HCT116 (cell line): ENCODE data around the gene SPOCK3. TPM values are rescaled to one million over a fixed set of nuclear protein-coding genes. Genes with fewer than 3 reads are reported as not detected.

Experiments
- ATAC-seq: fragments of 200-7000 bp; cut with Tn5 transposase; 2 replicates; pipeline ENCODE4 v1.9.1; 2020; ENCODE audit warnings: mild to moderate bottlenecking, moderate library complexity
- BruUV-seq: library from RNA; stranded (reverse); fragments of 400-500 nt; replicated peaks from 2 replicates; lab custom pipeline; 2021; lab: Mats Ljungman, UMichigan
- CTCF ChIA-PET: fragments of 300-600 bp; sonication (Branson Sonifier 250); formaldehyde crosslinking; loops from one replicate; lab custom pipeline; 2021; ENCODE audit warnings: antibody characterized with exemption; lab: Charles Lee
- POLR2A ChIA-PET: fragments of 300-600, 350-600 bp; sonication (Branson Sonifier 250); formaldehyde crosslinking; loops from one replicate; lab custom pipeline; 2021; ENCODE audit warnings: antibody characterized with exemption; lab: Charles Lee
- RAD21 ChIA-PET, 2 experiments: fragments of 300-600 bp; sonication (Branson Sonifier 250); formaldehyde crosslinking; loops; one replicate each; lab custom pipeline; 2023; ENCODE audit warnings: low total read pairs in 2 of 2; ENCODE audit not compliant: uncharacterized antibody in 2 of 2, unreplicated experiment in 2 of 2, low non-redundant PET in 1 of 2; lab: Charles Lee
- DNase-seq: peaks from one replicate; pipeline ENCODE4 v3.0.0-alpha.2; 2010; ENCODE audit warnings: low read depth, low spot score
- H2AFZ ChIP-seq: fragments of 200-600 bp; shearing (Covaris generic), sonication (generic); 2 replicates; pipeline ENCODE4 v1.6.1; 2017; ENCODE audit warnings: low read depth, mixed run types, mixed read lengths, antibody characterized with exemption, low read length; ENCODE audit not compliant: poor library complexity, severe bottlenecking
- H3K27ac ChIP-seq: 2 replicates; pipeline ENCODE4 v1.5.1; 2012; ENCODE audit warnings: low read depth, low read length
- H3K27me3 ChIP-seq: fragments of 200-600 bp; sonication (generic); 2 replicates; pipeline ENCODE4 v1.6.1; 2016; ENCODE audit warnings: mixed run types, low read length, mixed read lengths; ENCODE audit not compliant: insufficient read depth
- H3K36me3 ChIP-seq, 2 experiments: fragments of 200-500 bp in 1 of 2; fragments of 200-600 bp in 1 of 2; sonication (Bioruptor generic) in 1 of 2; sonication (generic) in 1 of 2; 2 replicates each; pipeline versions ENCODE4 v1.5.1 to v1.6.1; 2014 to 2016; ENCODE audit warnings: low read length in 2 of 2, inconsistent platforms in 1 of 2, mixed read lengths in 1 of 2, mixed run types in 1 of 2; ENCODE audit not compliant: insufficient read depth in 2 of 2, control insufficient read depth in 1 of 2
- H3K4me1 ChIP-seq, 2 experiments: fragments of 200-600 bp in 1 of 2; sonication (generic) in 1 of 2; 2 replicates each; pipeline versions ENCODE4 v1.5.1 to v1.6.1; 2012 to 2017; ENCODE audit warnings: low read length in 2 of 2, inconsistent platforms in 1 of 2, mild to moderate bottlenecking in 1 of 2, mixed read lengths in 1 of 2, mixed run types in 1 of 2, moderate library complexity in 1 of 2; ENCODE audit not compliant: insufficient read depth in 2 of 2, control insufficient read depth in 1 of 2
- H3K4me2 ChIP-seq: fragments of 200-600 bp; sonication (generic); 2 replicates; pipeline ENCODE4 v1.6.1; 2017; ENCODE audit warnings: mixed run types, low read length, mixed read lengths
- H3K4me3 ChIP-seq, 2 experiments: fragments of 200-600 bp in 1 of 2; sonication (generic) in 1 of 2; replicated peaks in 1 of 2; 2 replicates each; pipeline ENCODE4 v1.5.1; 2011 to 2016; ENCODE audit warnings: low read length in 2 of 2, control low read depth in 1 of 2, low read depth in 1 of 2, mild to moderate bottlenecking in 1 of 2, mixed read lengths in 1 of 2, mixed run types in 1 of 2
- H3K79me2 ChIP-seq: fragments of 200-600 bp; sonication (generic); 2 replicates; pipeline ENCODE4 v1.6.1; 2017; ENCODE audit warnings: mild to moderate bottlenecking, mixed run types, low read length, moderate library complexity, mixed read lengths; ENCODE audit not compliant: insufficient read depth
- H3K9ac ChIP-seq: fragments of 200-600 bp; sonication (generic); 2 replicates; pipeline ENCODE4 v1.6.1; 2016; ENCODE audit warnings: low read length, mixed read lengths
- H3K9me2 ChIP-seq: fragments of 200-600 bp; sonication (generic), shearing (Covaris generic); 2 replicates; pipeline ENCODE4 v1.6.1; 2017; ENCODE audit warnings: mixed run types, mild to moderate bottlenecking, moderate library complexity; ENCODE audit not compliant: insufficient read depth
- H3K9me3 ChIP-seq, 2 experiments: fragments of 200-500 bp in 1 of 2; fragments of 200-600 bp in 1 of 2; sonication (Bioruptor generic) in 1 of 2; sonication (generic) in 1 of 2; 2 replicates each; pipeline ENCODE4 v1.6.1; 2014 to 2017; ENCODE audit warnings: low read length in 2 of 2, mixed read lengths in 2 of 2, inconsistent platforms in 1 of 2, low read depth in 1 of 2, mild to moderate bottlenecking in 1 of 2, mixed run types in 1 of 2, moderate library complexity in 1 of 2; ENCODE audit not compliant: control insufficient read depth in 1 of 2, insufficient read depth in 1 of 2
- H4K20me1 ChIP-seq: fragments of 200-600 bp; sonication (generic), shearing (Covaris generic); 2 replicates; pipeline ENCODE4 v1.6.1; 2017; ENCODE audit warnings: mixed run types, mild to moderate bottlenecking, moderate library complexity; ENCODE audit not compliant: insufficient read depth
- CBX3 ChIP-seq: IDR thresholded peaks from 2 replicates; pipeline ENCODE4 v1.6.1; 2012; ENCODE audit warnings: low read depth
- CTCF ChIP-seq, 3 experiments: fragments of 200-600 bp in 1 of 3; sonication (generic) in 1 of 3; IDR thresholded peaks in 2 of 3; conservative IDR thresholded peaks in 1 of 3; 2 replicates each; pipeline ENCODE4 v1.5.1; 2012 to 2017; ENCODE audit warnings: low read depth in 2 of 3, low read length in 2 of 3, antibody characterized with exemption in 1 of 3, borderline replicate concordance in 1 of 3, control low read depth in 1 of 3, mild to moderate bottlenecking in 1 of 3, mixed read lengths in 1 of 3, mixed run types in 1 of 3, moderate library complexity in 1 of 3; ENCODE audit not compliant: insufficient read depth in 1 of 3
- ELF1 ChIP-seq: IDR thresholded peaks from 2 replicates; pipeline ENCODE4 v1.6.1; 2012; ENCODE audit warnings: low read depth, borderline replicate concordance
- EZH2 ChIP-seq: fragments of 200-600 bp; sonication (generic); IDR thresholded peaks from 2 replicates; pipeline ENCODE4 v1.6.1; 2017; ENCODE audit warnings: antibody characterized with exemption, mixed run types
- JUND ChIP-seq: IDR thresholded peaks from 2 replicates; pipeline ENCODE4 v1.6.1; 2012
- MAX ChIP-seq: IDR thresholded peaks from 2 replicates; pipeline ENCODE4 v1.6.1; 2012
- POLR2A ChIP-seq: IDR thresholded peaks from 2 replicates; pipeline ENCODE4 v1.7.0; 2011; ENCODE audit warnings: borderline replicate concordance; ENCODE audit not compliant: insufficient read depth, insufficient read length; ENCODE audit errors: extremely low read depth
- REST ChIP-seq: IDR thresholded peaks from 2 replicates; pipeline ENCODE4 v1.6.1; 2012; ENCODE audit warnings: low read depth
- SIN3A ChIP-seq: IDR thresholded peaks from 2 replicates; pipeline ENCODE4 v1.6.1; 2012; ENCODE audit warnings: low read depth
- SRF ChIP-seq: IDR thresholded peaks from 2 replicates; pipeline ENCODE4 v1.6.1; 2012; ENCODE audit warnings: low read depth
- TCF7L2 ChIP-seq: IDR thresholded peaks from 2 replicates; pipeline ENCODE4 v1.7.0; 2011; ENCODE audit warnings: borderline replicate concordance, inconsistent platforms; ENCODE audit not compliant: insufficient read depth, insufficient read length; ENCODE audit errors: extremely low read depth
- ZFX ChIP-seq: fragments of 450-650 bp; IDR thresholded peaks from 2 replicates; pipeline ENCODE4 v1.6.1; 2017
- intact Hi-C: fragments of 100-400 bp; cut with micrococcal nuclease; formaldehyde crosslinking; loops from 2 replicates; pipeline ENCODE4 v1.10.0; 2022
- total RNA-seq: library from RNA; stranded (reverse); gene quantifications from one replicate; pipeline ENCODE4 v1.2.1, GENCODE V29; 2021; ENCODE audit not compliant: unreplicated experiment

Gene SPOCK3
- total RNA-seq, 1 experiment from 2014 or later: 1.7 TPM

GRCh38 chr4:167136270-167136669 is 98.0 kb downstream of the SPOCK3 start:
- Histone ChIP-seq H3K79me2 (no peaks in the 10 kb centered on the region), H2AFZ (no peak overlapping the region), H3K9ac (no peak overlapping the region), H3K4me2 (no peak overlapping the region), H3K9me2 (no peaks in the 10 kb centered on the region), H3K9me3 (no peaks in the 10 kb centered on the region), H3K27ac (no peak overlapping the region), H3K4me3 (no peak overlapping the region), H3K4me1 (no peaks in the 10 kb centered on the region), H3K27me3 (no peaks in the 10 kb centered on the region), H4K20me1 (no peaks in the 10 kb centered on the region), H3K36me3 (no peaks in the 10 kb centered on the region)
- ATAC-seq (no peak), DNase-seq (no peak)
- ChIA-PET POLR2A (no interaction called here), RAD21 (no interaction called here), CTCF (no interaction called here)
- intact Hi-C loops: no loop called here
- TF ChIP-seq SIN3A: no peak
- TF ChIP-seq ZFX: no peak
- TF ChIP-seq CTCF (IDR thresholded peaks at IDR 0.05 in 2 of 3, conservative IDR thresholded peaks at IDR 0.05 in 1 of 3; ENCODE audit: borderline replicate concordance in 1 of 3, insufficient read depth in 1 of 3, low read depth in 2 of 3, low read length in 2 of 3): no peak
- no TSS peak for BruUV-seq

- ChIA-PET POLR2A (no interaction called here), CTCF (no interaction called here), RAD21 (no interaction called here)
- Histone ChIP-seq H4K20me1 (no peaks in the 10 kb centered on the region), H3K4me2 (no peak overlapping the region), H3K9me2 (no peaks in the 10 kb centered on the region), H3K27ac (no peak overlapping the region), H3K4me1 (no peaks in the 10 kb centered on the region), H3K4me3 (no peak overlapping the region), H3K9me3 (no peaks in the 10 kb centered on the region), H3K36me3 (no peaks in the 10 kb centered on the region), H3K79me2 (no peaks in the 10 kb centered on the region), H3K27me3 (no peaks in the 10 kb centered on the region), H2AFZ (no peak overlapping the region), H3K9ac (no peak overlapping the region)
- ATAC-seq (no peak), DNase-seq (no peak)
- BruUV-seq: no TSS peak
- intact Hi-C loops: no loop called here
- TF ChIP-seq SRF (no peak), ZFX (no peak), TCF7L2 (no peak), EZH2 (no peak), POLR2A (no peak), REST (no peak), CBX3 (no peak), JUND (no peak), MAX (no peak), ELF1 (no peak)
Observed at GRCh38 chr4:167129146-167129545, 105.1 kb downstream of the SPOCK3 start.
